K562 (cell line): ENCODE data around the gene CCDC78. TPM values are rescaled to one million over a fixed set of nuclear protein-coding genes. Genes with fewer than 3 reads are reported as not detected.

ENCODE experiments used
- ATAC-seq: fragments of 200-7000 bp; cut with Tn5 transposase; 3 replicates; pipeline ENCODE4 v1.9.1; 2020; ENCODE audit warnings: moderate library complexity
- BruUV-seq: library from RNA; stranded (reverse); fragments of 400-500 nt; replicated peaks from 2 replicates; lab custom pipeline; 2021; lab: Mats Ljungman, UMichigan
- CTCF ChIA-PET: fragments of 300-600 bp; formaldehyde crosslinking; extraction: SDS; loops from one replicate; lab custom pipeline; 2021; ENCODE audit warnings: low intra/inter-chr PET ratio; lab: Yijun Ruan, JAX
- POLR2A ChIA-PET: fragments of 300-600, 350-650 bp; sonication (Branson Sonifier 250); formaldehyde crosslinking; extraction: SDS; loops from one replicate; lab custom pipeline; 2021; ENCODE audit warnings: antibody characterized with exemption, inconsistent platforms; lab: Yijun Ruan, JAX
- DNase-seq, 4 experiments: peaks; one replicate each; pipeline versions ENCODE4 v3.0.0 to v3.0.0-alpha.2; 2011 to 2018; ENCODE audit warnings: low spot score in 3 of 4, mixed read lengths in 3 of 4; ENCODE audit errors: extremely low read depth in 1 of 4
- FAIRE-seq: peaks from 2 replicates; lab custom pipeline; 2011; peaks lifted over from hg19 to GRCh38; lab: Jason Lieb, UNC
- H2AFZ ChIP-seq: 2 replicates; pipeline ENCODE4 v1.6.0; 2011; ENCODE audit warnings: low read depth, low read length, control low read depth, inconsistent platforms
- H3K27ac ChIP-seq: fragments of 200-600 bp; 3 replicates; pipeline ENCODE4 v1.8.0; 2011; ENCODE audit warnings: low read depth, mild to moderate bottlenecking, control low read depth, inconsistent platforms, low read length, moderate library complexity, mixed read lengths; ENCODE audit errors: extremely low read depth
- H3K27me3 ChIP-seq, 2 experiments: fragments of 300-600 bp in 1 of 2; 2 replicates in 1 of 2; 3 replicates in 1 of 2; pipeline versions ENCODE4 v1.6.0 to v1.8.0; 2011; ENCODE audit warnings: inconsistent platforms in 2 of 2, low read length in 2 of 2, mild to moderate bottlenecking in 1 of 2, mixed read lengths in 1 of 2, moderate library complexity in 1 of 2; ENCODE audit not compliant: control insufficient read depth in 2 of 2, insufficient read depth in 2 of 2
- H3K36me3 ChIP-seq: fragments of 300-600 bp; 3 replicates; pipeline ENCODE4 v1.8.0; 2011; ENCODE audit warnings: mild to moderate bottlenecking, low read length, inconsistent platforms; ENCODE audit not compliant: control insufficient read depth, insufficient read depth
- H3K4me1 ChIP-seq, 2 experiments: fragments of 200-600 bp in 1 of 2; replicated peaks in 1 of 2; 2 replicates in 1 of 2; 3 replicates in 1 of 2; pipeline versions ENCODE4 v1.5.1 to v1.8.0; 2011; ENCODE audit warnings: inconsistent platforms in 2 of 2, low read length in 2 of 2, mild to moderate bottlenecking in 1 of 2, mixed read lengths in 1 of 2, moderate library complexity in 1 of 2; ENCODE audit not compliant: control insufficient read depth in 2 of 2, insufficient read depth in 2 of 2
- H3K4me2 ChIP-seq: 2 replicates; pipeline ENCODE4 v1.6.1; 2011; ENCODE audit warnings: low read length, control low read depth, inconsistent platforms, mixed read lengths; ENCODE audit not compliant: insufficient read depth
- H3K4me3 ChIP-seq: fragments of 200-600 bp; sonication (generic), shearing (Covaris generic); 2 replicates; pipeline ENCODE4 v1.5.1; 2016; ENCODE audit warnings: control low read depth, inconsistent platforms
- H3K79me2 ChIP-seq: fragments of 200-600 bp; 3 replicates; pipeline ENCODE4 v1.8.0; 2011; ENCODE audit warnings: low read length, inconsistent platforms; ENCODE audit not compliant: control insufficient read depth, insufficient read depth
- H3K9ac ChIP-seq, 2 experiments: 2 replicates each; pipeline versions ENCODE4 v1.6.0 to v1.6.1; 2011; ENCODE audit warnings: low read depth in 2 of 2, low read length in 2 of 2, control low read depth in 1 of 2, inconsistent platforms in 1 of 2, mild to moderate bottlenecking in 1 of 2, mixed read lengths in 1 of 2; ENCODE audit not compliant: insufficient read depth in 1 of 2
- H3K9me1 ChIP-seq: one replicate; pipeline ENCODE4 v1.6.0; 2011; ENCODE audit warnings: inconsistent platforms, mild to moderate bottlenecking, low read length, moderate library complexity; ENCODE audit not compliant: control insufficient read depth, insufficient read depth
- H3K9me3 ChIP-seq: replicated peaks from 2 replicates; pipeline ENCODE4 v1.5.1; 2011; ENCODE audit warnings: low read depth, low read length, inconsistent platforms; ENCODE audit not compliant: control insufficient read depth, insufficient read depth
- H4K20me1 ChIP-seq: replicated peaks from 2 replicates; pipeline ENCODE4 v1.6.1; 2011; ENCODE audit warnings: low read length, inconsistent platforms, mixed read lengths; ENCODE audit not compliant: control insufficient read depth, insufficient read depth
- GATA2 ChIP-seq: sonication (generic); formaldehyde crosslinking; IDR thresholded peaks from 2 replicates; pipeline ENCODE4 v1.4.0; 2020; ENCODE audit warnings: mild to moderate bottlenecking, missing genetic modification reagents
- GATAD2A ChIP-seq: fragments of 450-650 bp; IDR thresholded peaks from 2 replicates; pipeline ENCODE4 v1.6.1; 2017
- HDAC8 ChIP-seq: fragments of 450-650 bp; IDR thresholded peaks from 2 replicates; pipeline ENCODE4 v1.6.1; 2016; ENCODE audit warnings: mild to moderate bottlenecking, missing genetic modification characterization, moderate library complexity, missing compliant biosample characterization
- HMG20B ChIP-seq: fragments of 250-450 bp; sonication (Bioruptor Pico); IDR thresholded peaks from 2 replicates; pipeline ENCODE4 v1.5.0; 2021; ENCODE audit warnings: mild to moderate bottlenecking
- HMGXB4 ChIP-seq: sonication (generic); formaldehyde crosslinking; IDR thresholded peaks from 2 replicates; pipeline ENCODE4 v1.8.1; 2023; ENCODE audit warnings: mild to moderate bottlenecking, missing genetic modification reagents
- HNRNPL ChIP-seq: fragments of 200-400 bp; formaldehyde crosslinking; IDR thresholded peaks from 2 replicates; pipeline ENCODE4 v1.6.1; 2017; ENCODE audit warnings: low read depth, mild to moderate bottlenecking, low read length
- HSF4 ChIP-seq: fragments of 250-450 bp; sonication (Bioruptor Pico); IDR thresholded peaks from 2 replicates; pipeline ENCODE4 v2.1.2; 2022; ENCODE audit warnings: mild to moderate bottlenecking, moderate library complexity, borderline replicate concordance
- KAT2B ChIP-seq: IDR thresholded peaks from one replicate; pipeline ENCODE4 v1.6.1; 2012; ENCODE audit warnings: low read depth, mild to moderate bottlenecking, control low read depth, inconsistent platforms, low read length, moderate library complexity
- KDM1A ChIP-seq, 2 experiments: fragments of 450-650 bp; IDR thresholded peaks; 2 replicates each; pipeline ENCODE4 v1.6.1; 2016; ENCODE audit warnings: mild to moderate bottlenecking in 2 of 2
- MIER1 ChIP-seq: fragments of 450-650 bp; IDR thresholded peaks from 2 replicates; pipeline ENCODE4 v1.6.1; 2016; ENCODE audit warnings: antibody characterized with exemption, mild to moderate bottlenecking, low read depth
- MTA3 ChIP-seq: fragments of 450-650 bp; formaldehyde crosslinking; IDR thresholded peaks from 2 replicates; pipeline ENCODE4 v1.6.1; 2017; ENCODE audit warnings: mild to moderate bottlenecking, borderline replicate concordance
- POU5F1 ChIP-seq: fragments of 150-350 bp; IDR thresholded peaks from 2 replicates; pipeline ENCODE4 v1.6.1; 2014; ENCODE audit warnings: borderline replicate concordance, low read length, low read depth, mild to moderate bottlenecking; ENCODE audit not compliant: partially characterized antibody
- SAFB ChIP-seq: fragments of 200-400 bp; formaldehyde crosslinking; IDR thresholded peaks from 2 replicates; pipeline ENCODE4 v1.6.1; 2017; ENCODE audit warnings: low read depth, low read length, borderline replicate concordance
- SP1 ChIP-seq: sonication (generic); formaldehyde crosslinking; IDR thresholded peaks from 2 replicates; pipeline ENCODE4 v1.8.1; 2022; ENCODE audit warnings: mild to moderate bottlenecking, missing genetic modification reagents
- STAG1 ChIP-seq: sonication (generic); formaldehyde crosslinking; IDR thresholded peaks from 2 replicates; pipeline ENCODE4 v1.5.0; 2020; ENCODE audit warnings: missing genetic modification reagents, borderline replicate concordance
- ZBTB7A ChIP-seq: IDR thresholded peaks from 2 replicates; pipeline ENCODE4 v1.6.1; 2011; ENCODE audit warnings: low read depth, mild to moderate bottlenecking, low read length, moderate library complexity, borderline replicate concordance; ENCODE audit not compliant: control insufficient read depth
- ZNF644 ChIP-seq: fragments of 200-800 bp; sonication (Bioruptor generic); IDR thresholded peaks from 2 replicates; pipeline ENCODE4 v1.6.1; 2016; ENCODE audit warnings: low read depth, missing genetic modification characterization, missing compliant biosample characterization
- WGBS: fragments of 100-300 bp; shearing (Covaris generic); methylation state at CpG from one replicate; pipeline ENCODE4 v1.1.6; 2016; ENCODE audit warnings: low coverage, mixed read lengths; ENCODE audit not compliant: insufficient coverage; ENCODE audit errors: missing lambda C conversion rate; 5-methylcytosine and 5-hydroxymethylcytosine counted together
- in situ Hi-C: fragments of 300-500 bp; cut with MboI; formaldehyde crosslinking; loops from 4 replicates; pipeline ENCODE4 v1.15.0; 2018; ENCODE audit warnings: inconsistent platforms, mixed read lengths
- intact Hi-C: fragments of 100-400 bp; cut with micrococcal nuclease; formaldehyde crosslinking; loops from 2 replicates; pipeline ENCODE4 v1.14.2; 2022
- polyA plus RNA-seq, 8 experiments: library from polyadenylated mRNA; depleted of rRNA in 4 of 8; stranded (reverse) in 5 of 8; unstranded in 3 of 8; fragments of >200 nt; fragmentation: Nextera tagmentation in 2 of 8; fragmentation: Illumina TruSeq in 1 of 8; extraction: Ambion mirVana in 2 of 8; extraction: Trizol in 1 of 8; gene quantifications; 2 replicates each; pipeline versions ENCODE4 v1.2.1 to v1.2.3, GENCODE V29; 2011 to 2014; ENCODE audit warnings: inconsistent platforms in 1 of 8, missing spikeins in 1 of 8
- total RNA-seq, 7 experiments: library from RNA; depleted of rRNA in 6 of 7; stranded (reverse); fragments of >200 nt in 6 of 7; fragmentation: Illumina TruSeq in 2 of 7; extraction: Trizol in 2 of 7; gene quantifications; 2 replicates each; pipeline versions ENCODE4 v1.2.1 to v1.2.3, GENCODE V29; 2011 to 2021; ENCODE audit warnings: low replicate concordance in 1 of 7
- TF ChIP-seq, protein P1 (sequence below): fragments of 450-650 bp; formaldehyde crosslinking; IDR thresholded peaks from 2 replicates; pipeline ENCODE4 v1.4.0; 2022; ENCODE audit warnings: missing genetic modification characterization

CCDC78 gene
- total and polyA plus RNA-seq, 9 of the 15 experiments (the other 6 are each of a cell fraction or from before 2014, with no cell fraction given), result 0.24 to 17.7 (median 2.9) TPM

DNA sequence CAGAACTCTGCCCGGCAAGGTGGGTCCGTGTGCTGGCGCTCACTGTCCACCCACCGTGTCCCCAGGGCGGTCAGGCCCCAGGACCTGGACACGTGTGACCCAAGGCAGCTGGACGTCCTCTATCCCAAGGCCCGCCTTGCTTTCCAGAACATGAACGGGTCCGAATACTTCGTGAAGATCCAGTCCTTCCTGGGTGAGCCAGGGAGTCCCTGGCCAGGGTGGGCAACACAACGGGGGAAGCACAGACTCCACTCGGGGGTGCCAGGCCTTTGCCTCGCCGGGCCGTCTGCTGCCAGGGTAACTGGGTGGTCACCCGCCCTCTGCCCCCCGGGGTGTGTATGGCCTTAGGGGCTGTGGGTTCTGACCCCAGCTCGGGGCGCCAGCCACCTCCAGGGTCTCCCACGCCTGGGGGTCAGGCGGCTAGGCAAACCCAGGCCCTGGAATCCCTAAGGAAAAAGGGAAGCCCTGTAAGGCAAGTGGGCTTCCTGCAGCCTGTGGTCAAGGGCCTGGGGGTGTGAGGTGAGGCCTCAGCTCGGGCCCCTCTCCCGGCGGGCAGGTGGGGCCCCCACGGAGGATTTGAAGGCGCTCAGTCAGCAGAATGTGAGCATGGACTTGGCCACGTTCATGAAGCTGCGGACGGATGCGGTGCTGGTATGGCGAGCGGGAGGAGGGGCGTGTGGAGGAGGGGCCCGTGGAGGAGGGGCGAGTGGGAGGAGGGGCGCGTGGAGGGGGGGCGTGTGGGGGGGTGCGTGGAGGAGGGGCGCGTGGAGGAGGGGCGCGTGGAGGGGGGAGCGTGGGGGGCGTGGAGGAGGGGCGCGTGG lies 40.8 kb upstream of the CCDC78 start:
- intact Hi-C loops, result no loop called here
- no peak for TF ChIP-seq POU5F1
- TF ChIP-seq GATAD2A, result no peak
- TF ChIP-seq, protein P1, sequence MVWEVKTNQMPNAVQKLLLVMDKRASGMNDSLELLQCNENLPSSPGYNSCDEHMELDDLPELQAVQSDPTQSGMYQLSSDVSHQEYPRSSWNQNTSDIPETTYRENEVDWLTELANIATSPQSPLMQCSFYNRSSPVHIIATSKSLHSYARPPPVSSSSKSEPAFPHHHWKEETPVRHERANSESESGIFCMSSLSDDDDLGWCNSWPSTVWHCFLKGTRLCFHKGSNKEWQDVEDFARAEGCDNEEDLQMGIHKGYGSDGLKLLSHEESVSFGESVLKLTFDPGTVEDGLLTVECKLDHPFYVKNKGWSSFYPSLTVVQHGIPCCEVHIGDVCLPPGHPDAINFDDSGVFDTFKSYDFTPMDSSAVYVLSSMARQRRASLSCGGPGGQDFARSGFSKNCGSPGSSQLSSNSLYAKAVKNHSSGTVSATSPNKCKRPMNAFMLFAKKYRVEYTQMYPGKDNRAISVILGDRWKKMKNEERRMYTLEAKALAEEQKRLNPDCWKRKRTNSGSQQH, result no peak
- no peak for TF ChIP-seq MTA3
- TF ChIP-seq STAG1 (CRISPR knock-in tag), result no peak
- TF ChIP-seq HMG20B (CRISPR knock-in tag), result no peak
- TF ChIP-seq HMGXB4 (CRISPR knock-in tag), result no peak
- no peak for TF ChIP-seq HSF4
- no peak for TF ChIP-seq KDM1A (IDR thresholded peaks at IDR 0.05)
- no peak for TF ChIP-seq HDAC8
- TF ChIP-seq HNRNPL, result 0 out of 2 replicates have a peak, but pooled peaks have one; percentile 28
- TF ChIP-seq MIER1, result no peak
- TF ChIP-seq GATA2 (CRISPR knock-in tag), result no peak
- peak; percentile 69; the same call in 1 of the 2 replicates for TF ChIP-seq SAFB
- peak; percentile 55; the same call in 1 of the 2 replicates for TF ChIP-seq ZBTB7A
- TF ChIP-seq ZNF644, result no peak
- no peak for TF ChIP-seq SP1 (CRISPR knock-in tag)
- TF ChIP-seq KAT2B, result no peak

More for the DNA sequence above, 40.8 kb upstream of the CCDC78 start:
- Histone ChIP-seq H2AFZ (no peak overlapping the region), H3K9me3 (no peaks in the 10 kb centered on the region), H3K27ac (no peak overlapping the region), H3K36me3 (no peaks in the 10 kb centered on the region), H3K4me1 (peaks cover 0 to 72% of the 10 kb centered on the region in 2 experiments; a peak in 2 of 5 replicates), H3K9me1 (no peaks in the 10 kb centered on the region), H3K4me3 (no peak overlapping the region), H3K9ac (peak overlapping the region in 1 of 2 experiments; percentile 35; a peak in 1 of 4 replicates), H3K79me2 (no peaks in the 10 kb centered on the region), H4K20me1 (0 out of 2 replicates have a peak, but pooled peaks cover 3% of the 10 kb centered on the region), H3K4me2 (no peak overlapping the region), H3K27me3 (peaks cover 0 to 6% of the 10 kb centered on the region in 2 experiments; a peak in 1 of 5 replicates)
- POLR2A ChIA-PET, result interaction anchor here (0.6 to 1.5 kb wide), 3 partner anchors 9 to 25 kb away, joined by 3 read pairs; partner anchors contain the start of genes CHTF18 and RPUSD1
- DNase-seq (peak in 2 of 4 experiments; percentile 47 to 61), ATAC-seq (no peak), FAIRE-seq (no peak)
- BruUV-seq, result no TSS peak
- 29% methylated on average over 25 of the region's 48 CpGs for WGBS
- in situ Hi-C loops, result no loop called here
- CTCF ChIA-PET, result no interaction called here
